HG03175 (cell line): ENCODE results near the gene ABCA8.

Experiments used
- ATAC-seq: cut with Tn5 transposase; IDR thresholded peaks from one replicate; pipeline ENCODE4 v1.9.1; 2021; ENCODE audit warnings: mild to moderate bottlenecking, moderate library complexity; ENCODE audit not compliant: unreplicated experiment

Gene ABCA8

GRCh38 chr17:68870161-68870826 lies 84.9 kb downstream of the ABCA8 start:
- no peak for ATAC-seq

GRCh38 chr17:68868708-68869107 lies 86.5 kb downstream of the ABCA8 start:
- ATAC-seq: no peak

GRCh38 chr17:68867759-68868516 lies 87.3 kb downstream of the ABCA8 start:
- no peak for ATAC-seq

- no peak for ATAC-seq
These were observed 89.6 kb downstream of the ABCA8 start for GRCh38 chr17:68865584-68865983.

GRCh38 chr17:68863091-68863652 lies 92.0 kb downstream of the ABCA8 start:
- no peak for ATAC-seq

- no peak for ATAC-seq
These were observed 93.6 kb downstream of the ABCA8 start for GRCh38 chr17:68861602-68862001.

GRCh38 chr17:68860941-68861340 lies 94.3 kb downstream of the ABCA8 start:
- ATAC-seq: no peak

GRCh38 chr17:68854452-68854851 lies 100.7 kb downstream of the ABCA8 start:
- ATAC-seq: no peak

GRCh38 chr17:68853439-68853838 lies 101.8 kb downstream of the ABCA8 start:
- ATAC-seq: no peak

GRCh38 chr17:68853036-68853435 lies 102.2 kb downstream of the ABCA8 start:
- ATAC-seq: no peak

GRCh38 chr17:68851890-68852289 lies 103.3 kb downstream of the ABCA8 start:
- ATAC-seq: no peak

GRCh38 chr17:68850749-68851510 lies 104.3 kb downstream of the ABCA8 start:
- no peak for ATAC-seq

GRCh38 chr17:68849673-68850610 lies 105.2 kb downstream of the ABCA8 start:
- ATAC-seq: no peak

- no peak for ATAC-seq
These were observed 107.5 kb downstream of the ABCA8 start for GRCh38 chr17:68847711-68848110.

GRCh38 chr17:68843522-68843921 lies 111.7 kb downstream of the ABCA8 start:
- ATAC-seq: no peak

GRCh38 chr17:68840073-68840472 lies 115.1 kb downstream of the ABCA8 start:
- ATAC-seq: no peak

GRCh38 chr17:68835071-68835470 lies 120.1 kb downstream of the ABCA8 start:
- no peak for ATAC-seq

GRCh38 chr17:68834328-68834836 lies 120.8 kb downstream of the ABCA8 start:
- ATAC-seq: no peak

GRCh38 chr17:68832109-68832802 lies 122.9 kb downstream of the ABCA8 start:
- no peak for ATAC-seq

GRCh38 chr17:68831170-68831569 lies 124.0 kb downstream of the ABCA8 start:
- no peak for ATAC-seq
